Esophagus muscularis mucosa (tissue), 4 donors: ENCODE measurements around the gene EHHADH. TPM values are rescaled to one million over a fixed set of nuclear protein-coding genes. Genes with fewer than 3 reads are reported as not detected.
"Not testable (repeated sequence)": the region's sequence is repeated elsewhere in the genome, so short reads cannot be mapped to it uniquely, and the experiment has no call there.

Source experiments
- DNase-seq: peaks from one replicate; pipeline ENCODE4 v3.0.0-alpha.2; 2017; ENCODE audit errors: extremely low spot score
- H3K27ac ChIP-seq, 4 donors: fragments of 200-600 bp; sonication (generic); replicated peaks in 1 of 4; 1 replicate in 3 of 4; 2 replicates in 1 of 4; pipeline ENCODE4 v1.5.1; 2016 to 2019; ENCODE audit warnings: mild to moderate bottlenecking in 1 of 4
- H3K27me3 ChIP-seq, 4 donors: fragments of 200-600 bp; sonication (generic); one replicate each; pipeline versions ENCODE4 v1.5.1 to v1.6.0; 2016 to 2019
- H3K36me3 ChIP-seq, 4 donors: fragments of 200-600 bp; sonication (generic); one replicate each; pipeline ENCODE4 v1.5.1; 2016 to 2019
- H3K4me1 ChIP-seq, 4 donors: fragments of 200-600 bp; sonication (generic); one replicate each; pipeline ENCODE4 v1.5.1; 2016 to 2019
- H3K4me3 ChIP-seq, 4 donors: fragments of 200-600 bp; sonication (generic); 1 replicate in 2 of 4; 2 replicates in 2 of 4; pipeline ENCODE4 v1.5.1; 2016 to 2019; ENCODE audit warnings: mild to moderate bottlenecking in 4 of 4, moderate library complexity in 1 of 4
- H3K9me3 ChIP-seq, 4 donors: fragments of 200-600 bp; sonication (generic); 1 replicate in 3 of 4; 2 replicates in 1 of 4; pipeline ENCODE4 v1.5.1; 2016 to 2019
- CTCF ChIP-seq, 3 experiments: fragments of 200-600 bp in 2 of 3; fragments of 450-650 bp in 1 of 3; sonication (generic) in 2 of 3; IDR thresholded peaks; one replicate each; pipeline ENCODE4 v1.5.1; 2017 to 2019; ENCODE audit warnings: antibody characterized with exemption in 3 of 3, mild to moderate bottlenecking in 2 of 3, moderate library complexity in 1 of 3
- EP300 ChIP-seq: sonication (generic); formaldehyde crosslinking; IDR thresholded peaks from one replicate; pipeline ENCODE4 v1.6.1; 2017; ENCODE audit warnings: antibody characterized with exemption
- POLR2A ChIP-seq: fragments of 450-650 bp; IDR thresholded peaks from one replicate; pipeline ENCODE4 v1.6.1; 2017; ENCODE audit warnings: antibody characterized with exemption, moderate library complexity, mild to moderate bottlenecking, low read depth
- POLR2AphosphoS5 ChIP-seq, 2 donors: sonication (generic); formaldehyde crosslinking; IDR thresholded peaks; one replicate each; pipeline ENCODE4 v1.6.1; 2017; ENCODE audit warnings: antibody characterized with exemption in 2 of 2
- WGBS: methylation state at CpG from one replicate; pipeline ENCODE4 v1.1.5; 2018; 5-methylcytosine and 5-hydroxymethylcytosine counted together
- intact Hi-C: fragments of 100-400 bp; cut with DNase I; formaldehyde crosslinking; loops from one replicate; pipeline ENCODE4 v1.15.1; 2023
- total RNA-seq, 4 donors: library from RNA; depleted of rRNA; stranded (reverse); fragments of >200 nt; gene quantifications; one replicate each; pipeline versions ENCODE4 v1.1.0 to v1.2.1, GENCODE V29; 2016

The EHHADH gene
- total RNA-seq, 4 donors from 2014 or later: 2.1 to 4.7 (median 3.8) TPM

- Histone ChIP-seq H3K4me3 (no peak overlapping the region), H3K27ac (no peak overlapping the region), H3K9me3 (no peaks in the 10 kb centered on the region), H3K36me3 (peaks cover 0 to 23% (median 11%) of the 10 kb centered on the region in 4 donors), H3K27me3 (no peaks in the 10 kb centered on the region), H3K4me1 (peaks cover 0 to 7% (median 1%) of the 10 kb centered on the region in 4 donors)
- intact Hi-C loops: no loop called here
- TF ChIP-seq CTCF (IDR thresholded peaks at IDR 0.05): no peak
- no peak for TF ChIP-seq POLR2A
- no peak for TF ChIP-seq EP300
- TF ChIP-seq POLR2AphosphoS5 (IDR thresholded peaks at IDR 0.05): no peak
- WGBS: 55% methylated on average over 1 of the region's 1 CpG
- DNase-seq: no peak
Measured at GRCh38 chr3:185250653-185251052, 3.2 kb downstream of the EHHADH start.

- H3K4me3 ChIP-seq: no peak overlapping the region
- no peak for DNase-seq
- peaks cover 0 to 7% (median 1%) of the 10 kb centered on the region in 4 donors for H3K4me1 ChIP-seq
- H3K9me3 ChIP-seq: no peaks in the 10 kb centered on the region
- H3K27me3 ChIP-seq: no peaks in the 10 kb centered on the region
- no peak overlapping the region for H3K27ac ChIP-seq
- peaks cover 0 to 25% (median 11%) of the 10 kb centered on the region in 4 donors for H3K36me3 ChIP-seq
- no peak for TF ChIP-seq POLR2A
- TF ChIP-seq CTCF (IDR thresholded peaks at IDR 0.05): no peak
- TF ChIP-seq POLR2AphosphoS5 (IDR thresholded peaks at IDR 0.05): no peak
- TF ChIP-seq EP300: no peak
- intact Hi-C loops: no loop called here
Measured at GRCh38 chr3:185250247-185250646, 3.6 kb downstream of the EHHADH start.

- TF ChIP-seq POLR2AphosphoS5 (IDR thresholded peaks at IDR 0.05) (no peak), EP300 (no peak), POLR2A (no peak), CTCF (IDR thresholded peaks at IDR 0.05) (no peak)
- Histone ChIP-seq H3K4me1 (no peaks in the 10 kb centered on the region), H3K27ac (no peak overlapping the region), H3K9me3 (peaks cover 0 to 11% (median 4%) of the 10 kb centered on the region in 4 donors), H3K4me3 (no peak overlapping the region), H3K36me3 (peaks cover 0 to 19% (median 4%) of the 10 kb centered on the region in 4 donors), H3K27me3 (no peaks in the 10 kb centered on the region)
- intact Hi-C loops: no loop called here
- WGBS: 95% methylated on average over 3 of the region's 3 CpGs
- DNase-seq: no peak
Measured at GRCh38 chr3:185242642-185243041, 11.2 kb downstream of the EHHADH start.

- DNase-seq: no peak
- no peak overlapping the region for H3K27ac ChIP-seq
- H3K4me3 ChIP-seq: no peak overlapping the region
- H3K4me1 ChIP-seq: no peaks in the 10 kb centered on the region
- TF ChIP-seq EP300: no peak
- TF ChIP-seq POLR2AphosphoS5 (IDR thresholded peaks at IDR 0.05): no peak
- no peak for TF ChIP-seq CTCF (IDR thresholded peaks at IDR 0.05)
- TF ChIP-seq POLR2A: no peak
- H3K27me3 ChIP-seq: no peaks in the 10 kb centered on the region
- intact Hi-C loops: no loop called here
- H3K36me3 ChIP-seq: peaks cover 11 to 27% (median 19%) of the 10 kb centered on the region in 4 donors
- H3K9me3 ChIP-seq: peaks cover 0 to 39% (median 29%) of the 10 kb centered on the region in 4 donors
Measured at GRCh38 chr3:185236969-185237368, 16.9 kb downstream of the EHHADH start.

GRCh38 chr3:185233328-185233727, 20.5 kb downstream of the EHHADH start:
- no peak overlapping the region for H3K27ac ChIP-seq
- no peak overlapping the region for H3K4me3 ChIP-seq
- H3K36me3 ChIP-seq: peaks cover 11 to 32% (median 22%) of the 10 kb centered on the region in 4 donors
- 96% methylated on average over 2 of the region's 2 CpGs for WGBS
- H3K4me1 ChIP-seq: no peaks in the 10 kb centered on the region
- no peak for TF ChIP-seq CTCF (IDR thresholded peaks at IDR 0.05)
- no peak for TF ChIP-seq POLR2A
- no peak for TF ChIP-seq EP300
- no peak for TF ChIP-seq POLR2AphosphoS5 (IDR thresholded peaks at IDR 0.05)
- H3K9me3 ChIP-seq: peaks cover 0 to 39% (median 27%) of the 10 kb centered on the region in 4 donors
- DNase-seq: no peak
- intact Hi-C loops: no loop called here
- H3K27me3 ChIP-seq: no peaks in the 10 kb centered on the region

- H3K4me3 ChIP-seq, DNase-seq, H3K27me3 ChIP-seq, intact Hi-C loops, H3K4me1 ChIP-seq, H3K9me3 ChIP-seq, H3K27ac ChIP-seq: not testable (repeated sequence)
- peaks cover 0 to 37% (median 6%) of the 10 kb centered on the region in 4 donors for H3K36me3 ChIP-seq
- WGBS: 100% methylated on average over 1 of the region's 1 CpG
Measured at GRCh38 chr3:185226526-185226925, 27.3 kb downstream of the EHHADH start.
